ENCODE results near the gene TEX48. TPM values are rescaled to one million over a fixed set of nuclear protein-coding genes. Genes with fewer than 3 reads are reported as not detected.

The TEX48 gene
- total and polyA plus RNA-seq, 2 donors (not counting 1 experiment from before 2014, with no cell fraction given): not detected

GRCh38 chr9:114684036-114684435 lies 2.0 kb upstream of the TEX48 start:
- no peak overlapping the region for H3K4me2 ChIP-seq (ENCODE audit: extremely low read depth, insufficient read depth, low read length)
- H4K20me1 ChIP-seq (ENCODE audit: control insufficient read depth, extremely low read depth, insufficient read depth, low read length): no peaks in the 10 kb centered on the region
- H3K36me3 ChIP-seq (ENCODE audit: control insufficient read depth, insufficient read depth, low read length): no peaks in the 10 kb centered on the region
- H3K27ac ChIP-seq (ENCODE audit: insufficient read depth, low read length): no peak overlapping the region
- no peak overlapping the region for H3K4me3 ChIP-seq (replicated peaks in 1 of 4; ENCODE audit: control extremely low read depth in 1 of 4, insufficient read depth in 1 of 4, low read depth in 3 of 4, low read length in 4 of 4)
- H3K9me3 ChIP-seq (ENCODE audit: control insufficient read depth, insufficient read depth, low read depth, low read length): no peaks in the 10 kb centered on the region
- no peak for DNase-seq (ENCODE audit: low read depth in 2 of 2)
- no peak overlapping the region for H3K9ac ChIP-seq (ENCODE audit: insufficient read depth, low read length)
- H3K4me1 ChIP-seq (ENCODE audit: control insufficient read depth, extremely low read depth, insufficient read depth, low read length): peaks cover 2% of the 10 kb centered on the region
- no peaks in the 10 kb centered on the region for H3K27me3 ChIP-seq (ENCODE audit: control insufficient read depth, insufficient read depth, low read length)
- TF ChIP-seq EZH2 (IDR thresholded peaks at IDR 0.05; ENCODE audit: low read length, missing control alignments) (no peak), CTCF (conservative IDR thresholded peaks at IDR 0.05 in 1 of 2, IDR thresholded peaks at IDR 0.05 in 1 of 2; ENCODE audit: low read depth in 1 of 2, low read length in 2 of 2) (no peak)
- H3K79me2 ChIP-seq (ENCODE audit: control insufficient read depth, insufficient read depth, low read length): no peaks in the 10 kb centered on the region
- no peak overlapping the region for H2AFZ ChIP-seq (ENCODE audit: low read length)

GRCh38 chr9:114682846-114683245 lies 854 bp upstream of the TEX48 start:
- H2AFZ ChIP-seq (ENCODE audit: low read length): no peak overlapping the region
- no peaks in the 10 kb centered on the region for H4K20me1 ChIP-seq (ENCODE audit: control insufficient read depth, extremely low read depth, insufficient read depth, low read length)
- no peaks in the 10 kb centered on the region for H3K27me3 ChIP-seq (ENCODE audit: control insufficient read depth, insufficient read depth, low read length)
- TF ChIP-seq CTCF (conservative IDR thresholded peaks at IDR 0.05 in 1 of 2, IDR thresholded peaks at IDR 0.05 in 1 of 2; ENCODE audit: low read depth in 1 of 2, low read length in 2 of 2) (no peak), EZH2 (IDR thresholded peaks at IDR 0.05; ENCODE audit: low read length, missing control alignments) (no peak)
- no peaks in the 10 kb centered on the region for H3K36me3 ChIP-seq (ENCODE audit: control insufficient read depth, insufficient read depth, low read length)
- peak in 1 of 2 donors; percentile 49 for DNase-seq (ENCODE audit: low read depth in 2 of 2)
- H3K4me1 ChIP-seq (ENCODE audit: control insufficient read depth, extremely low read depth, insufficient read depth, low read length): peaks cover 2% of the 10 kb centered on the region
- no peaks in the 10 kb centered on the region for H3K9me3 ChIP-seq (ENCODE audit: control insufficient read depth, insufficient read depth, low read depth, low read length)
- H3K4me2 ChIP-seq (ENCODE audit: extremely low read depth, insufficient read depth, low read length): no peak overlapping the region
- H3K79me2 ChIP-seq (ENCODE audit: control insufficient read depth, insufficient read depth, low read length): no peaks in the 10 kb centered on the region
- no peak overlapping the region for H3K27ac ChIP-seq (ENCODE audit: insufficient read depth, low read length)
- no peak overlapping the region for H3K4me3 ChIP-seq (replicated peaks in 1 of 4; ENCODE audit: control extremely low read depth in 1 of 4, insufficient read depth in 1 of 4, low read depth in 3 of 4, low read length in 4 of 4)
- no peak overlapping the region for H3K9ac ChIP-seq (ENCODE audit: insufficient read depth, low read length)

DNA sequence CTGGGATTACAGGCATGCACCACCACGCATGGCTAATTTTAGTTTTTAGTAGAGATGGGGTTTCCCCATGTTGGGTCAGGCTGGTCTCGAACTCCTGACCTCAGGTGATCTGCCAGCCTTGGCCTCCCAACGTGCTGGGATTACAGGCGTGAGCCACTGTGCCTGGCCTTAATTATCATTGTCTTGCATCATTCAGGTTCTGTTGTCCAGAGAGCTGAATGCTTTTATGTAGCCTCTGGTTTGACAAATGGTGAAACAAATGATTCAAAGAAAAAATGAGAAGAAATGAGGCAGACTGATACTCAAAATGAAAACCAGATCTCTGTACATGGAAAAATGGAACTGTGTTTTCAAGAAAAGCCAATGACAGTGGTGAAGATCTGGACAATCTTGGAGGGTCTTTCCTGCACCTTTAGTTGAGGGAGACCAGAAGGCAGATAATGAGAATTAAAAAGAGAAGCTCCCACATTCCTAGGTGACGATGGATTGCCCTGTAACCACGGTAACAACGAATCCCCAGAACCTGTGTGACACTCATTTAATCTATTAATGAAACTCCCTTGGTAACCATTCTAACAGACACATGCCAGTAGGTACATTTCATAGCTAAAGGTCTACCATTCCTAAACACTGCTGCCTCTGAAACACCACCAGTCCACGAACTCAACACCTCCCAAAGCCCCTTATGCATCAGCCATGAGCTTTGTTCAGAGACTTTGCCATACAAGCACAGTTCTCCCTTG lies 1.6 kb downstream of the TEX48 start:
- Histone ChIP-seq H3K79me2 (ENCODE audit: control insufficient read depth, insufficient read depth, low read length) (no peaks in the 10 kb centered on the region), H3K36me3 (ENCODE audit: control insufficient read depth, insufficient read depth, low read length) (no peaks in the 10 kb centered on the region), H3K9me3 (ENCODE audit: control insufficient read depth, insufficient read depth, low read depth, low read length) (no peaks in the 10 kb centered on the region), H2AFZ (ENCODE audit: low read length) (no peak overlapping the region), H3K4me3 (replicated peaks in 1 of 4; ENCODE audit: control extremely low read depth in 1 of 4, insufficient read depth in 1 of 4, low read depth in 3 of 4, low read length in 4 of 4) (no peak overlapping the region), H3K27ac (ENCODE audit: insufficient read depth, low read length) (no peak overlapping the region), H3K27me3 (ENCODE audit: control insufficient read depth, insufficient read depth, low read length) (no peaks in the 10 kb centered on the region), H3K4me2 (ENCODE audit: extremely low read depth, insufficient read depth, low read length) (no peak overlapping the region), H3K4me1 (ENCODE audit: control insufficient read depth, extremely low read depth, insufficient read depth, low read length) (peaks cover 2% of the 10 kb centered on the region), H3K9ac (ENCODE audit: insufficient read depth, low read length) (no peak overlapping the region), H4K20me1 (ENCODE audit: control insufficient read depth, extremely low read depth, insufficient read depth, low read length) (no peaks in the 10 kb centered on the region)
- no peak for DNase-seq (ENCODE audit: low read depth in 2 of 2)
- TF ChIP-seq EZH2 (IDR thresholded peaks at IDR 0.05; ENCODE audit: low read length, missing control alignments): no peak
- TF ChIP-seq CTCF (conservative IDR thresholded peaks at IDR 0.05 in 1 of 2, IDR thresholded peaks at IDR 0.05 in 1 of 2; ENCODE audit: low read depth in 1 of 2, low read length in 2 of 2): no peak

Measured in fibroblast of lung (primary cell).